GM19372 (cell line): ENCODE data around the gene KCNJ4.
"Not testable (repeated sequence)": the region's sequence is repeated elsewhere in the genome, so short reads cannot be mapped to it uniquely, and the experiment has no call there.

Source experiments
- ATAC-seq: cut with Tn5 transposase; IDR thresholded peaks from one replicate; pipeline ENCODE4 v1.9.1; 2021; ENCODE audit warnings: mild to moderate bottlenecking, low read depth, moderate library complexity; ENCODE audit not compliant: unreplicated experiment

KCNJ4 gene

DNA sequence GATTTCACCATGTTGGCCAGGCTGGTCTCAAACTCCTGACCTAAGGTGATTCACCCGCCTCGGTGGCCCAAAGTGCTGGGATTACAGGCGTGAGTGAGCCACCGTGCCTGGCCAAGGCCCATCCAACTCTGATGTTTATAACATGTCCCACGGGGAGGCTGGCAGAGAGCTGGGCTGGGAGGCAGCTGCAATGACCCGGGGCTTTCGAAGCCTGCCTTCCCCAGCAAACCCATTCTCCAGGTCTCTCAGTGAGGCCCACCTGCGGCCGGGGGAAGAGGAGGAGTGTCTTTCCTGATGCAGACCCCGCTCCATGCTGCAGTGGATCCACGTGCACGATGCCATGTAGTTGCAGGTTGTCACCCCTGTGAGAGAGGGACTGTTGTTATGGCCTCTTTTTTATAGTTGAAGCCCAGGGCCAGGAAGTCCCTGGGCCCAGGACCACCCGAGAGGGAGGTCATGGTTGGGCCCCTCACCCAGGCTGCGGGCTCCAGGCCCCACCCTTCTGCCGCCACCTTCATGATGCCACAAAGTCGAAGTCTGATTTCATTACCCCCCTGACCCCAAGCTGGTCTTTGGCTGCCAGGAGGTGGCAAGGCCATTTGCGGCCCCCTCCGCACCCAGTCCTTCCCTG, 38.3 kb downstream of the KCNJ4 start:
- no peak for ATAC-seq

DNA sequence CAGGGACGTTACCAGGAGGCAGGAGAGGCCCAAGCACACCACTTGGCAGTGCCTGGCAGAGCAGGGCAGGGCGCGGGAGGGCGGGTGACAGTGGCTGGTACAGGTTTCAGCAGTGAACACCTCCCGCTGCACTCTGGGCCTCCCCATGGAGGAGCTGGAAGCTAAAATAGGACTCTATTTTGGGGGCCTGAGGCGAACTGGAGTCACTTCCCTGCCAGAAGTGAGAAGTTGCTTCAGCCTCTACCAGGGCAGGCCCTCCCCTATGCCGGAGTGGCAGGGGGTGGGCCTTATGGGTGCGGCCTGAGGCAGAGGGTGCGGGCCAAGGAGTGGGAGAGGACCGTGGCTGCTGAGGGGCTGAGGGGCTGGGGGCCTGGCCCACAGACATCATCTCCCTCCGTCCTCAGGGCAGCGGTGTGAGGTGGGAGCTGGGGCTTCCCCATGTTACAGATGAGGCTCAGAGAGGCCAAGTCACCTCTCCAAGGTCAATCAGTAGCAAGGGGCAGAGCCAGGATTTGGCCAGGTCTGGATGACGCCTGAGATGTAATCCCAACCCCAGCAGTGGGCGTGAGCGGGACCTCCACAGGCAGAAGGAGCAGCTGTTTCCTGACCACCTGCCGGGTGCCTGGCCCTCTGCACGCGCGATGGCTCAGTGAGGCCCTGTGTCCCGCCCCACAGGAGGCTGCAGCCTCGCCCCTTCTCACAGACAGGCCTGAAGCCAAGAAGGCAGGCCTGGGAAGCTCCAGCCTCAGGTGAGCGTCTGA, 39.3 kb downstream of the KCNJ4 start:
- no peak for ATAC-seq

GRCh38 chr22:38415046-38415445, 40.0 kb downstream of the KCNJ4 start:
- ATAC-seq: no peak

DNA sequence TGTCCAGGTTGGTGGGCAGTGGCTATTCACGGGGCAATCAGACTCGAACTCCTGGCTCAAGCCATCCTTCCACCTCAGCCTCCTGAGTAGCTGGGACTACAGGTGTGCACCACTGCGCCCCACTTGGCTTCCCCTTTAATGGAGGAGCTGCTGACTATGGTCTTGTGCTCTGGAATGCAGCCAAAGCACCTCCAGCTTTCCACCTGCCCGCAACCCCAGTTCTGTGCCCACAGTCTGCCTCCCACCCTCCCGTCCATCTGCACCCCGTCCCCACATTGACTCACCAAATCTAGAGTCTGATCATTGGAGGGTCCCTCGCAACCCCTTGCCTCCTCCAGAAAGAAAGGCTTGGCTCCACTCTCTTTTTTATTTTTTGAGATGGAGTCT, 41.0 kb downstream of the KCNJ4 start:
- ATAC-seq: no peak

GRCh38 chr22:38413085-38414008, 41.7 kb downstream of the KCNJ4 start:
- ATAC-seq: no peak

- ATAC-seq: no peak
Measured at GRCh38 chr22:38412435-38413084, 42.4 kb downstream of the KCNJ4 start.

DNA sequence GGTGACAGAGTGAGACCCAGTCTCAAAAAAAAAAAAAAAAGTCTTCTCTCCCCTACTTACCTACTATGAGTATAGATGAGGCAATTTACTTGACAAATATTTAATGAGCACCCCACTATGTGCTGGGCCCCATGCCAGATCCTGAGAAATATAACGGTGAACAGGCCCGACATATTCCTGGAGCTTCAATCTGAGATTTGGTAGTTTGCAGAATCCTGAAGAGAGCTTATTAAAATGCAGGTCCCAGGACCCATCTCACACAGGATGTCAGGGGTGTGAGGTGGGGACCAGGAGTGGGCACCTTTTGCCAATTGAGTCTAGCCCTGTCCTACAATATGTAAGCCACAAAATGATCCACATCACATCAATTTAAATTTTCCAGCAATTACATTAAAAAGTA, 44.0 kb downstream of the KCNJ4 start:
- no peak for ATAC-seq

DNA sequence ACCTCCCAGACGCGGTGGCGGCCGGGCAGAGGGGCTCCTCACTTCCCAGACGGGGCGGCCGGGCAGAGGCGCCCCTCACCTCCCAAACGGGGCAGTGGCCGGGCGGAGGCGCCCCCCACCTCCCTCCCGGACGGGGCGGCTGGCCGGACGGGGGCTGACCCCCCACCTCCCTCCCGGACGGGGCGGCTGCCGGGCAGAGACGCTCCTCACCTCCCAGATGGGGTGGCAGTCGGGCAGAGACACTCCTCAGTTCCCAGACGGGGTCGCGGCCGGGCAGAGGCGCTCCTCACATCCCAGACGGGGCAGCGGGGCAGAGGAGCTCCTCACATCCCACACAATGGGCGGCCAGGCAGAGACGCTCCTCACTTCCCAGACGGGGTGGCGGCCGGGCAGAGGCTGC, 45.1 kb downstream of the KCNJ4 start:
- ATAC-seq: not testable (repeated sequence)

GRCh38 chr22:38406617-38407016, 48.4 kb downstream of the KCNJ4 start:
- no peak for ATAC-seq

DNA sequence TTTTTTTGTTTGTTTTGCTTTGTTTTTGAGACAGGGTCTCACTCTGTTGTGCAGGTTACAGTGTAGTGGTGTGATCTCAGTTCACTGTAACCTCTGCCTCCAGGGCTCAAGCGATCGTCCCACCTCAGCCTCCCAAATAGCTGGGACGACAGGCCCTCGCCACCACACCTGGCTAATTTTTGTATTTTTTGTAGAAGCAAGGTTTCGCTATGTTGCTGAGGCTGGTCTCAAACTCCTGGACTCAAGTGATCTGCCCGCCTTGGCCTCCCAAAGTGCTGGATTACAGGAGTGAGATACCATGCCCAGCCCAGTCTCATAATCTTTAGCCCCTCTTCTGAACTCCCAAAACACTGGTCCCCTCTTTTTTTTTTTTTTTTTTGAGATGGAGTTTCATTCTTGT, 50.6 kb downstream of the KCNJ4 start:
- no peak for ATAC-seq

DNA sequence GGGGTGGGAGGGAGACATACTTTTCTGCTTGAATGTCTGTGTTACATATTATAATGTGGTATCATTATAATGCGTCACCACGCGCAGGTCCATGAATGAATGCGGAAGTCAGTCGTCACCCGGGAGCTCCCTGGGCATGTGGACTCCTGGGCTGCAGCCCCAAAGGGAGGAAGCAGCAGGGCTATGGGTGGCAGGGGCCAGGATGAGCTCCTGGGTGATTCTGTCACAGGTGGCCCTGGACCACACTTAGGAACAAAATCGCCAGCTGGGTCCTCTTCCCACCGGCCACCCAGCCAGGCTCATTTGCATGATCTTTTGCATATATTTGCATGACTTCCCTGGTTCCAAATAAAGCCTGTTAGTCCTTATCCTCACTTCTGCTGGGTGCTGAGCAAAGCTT, 51.2 kb downstream of the KCNJ4 start:
- no peak for ATAC-seq

DNA sequence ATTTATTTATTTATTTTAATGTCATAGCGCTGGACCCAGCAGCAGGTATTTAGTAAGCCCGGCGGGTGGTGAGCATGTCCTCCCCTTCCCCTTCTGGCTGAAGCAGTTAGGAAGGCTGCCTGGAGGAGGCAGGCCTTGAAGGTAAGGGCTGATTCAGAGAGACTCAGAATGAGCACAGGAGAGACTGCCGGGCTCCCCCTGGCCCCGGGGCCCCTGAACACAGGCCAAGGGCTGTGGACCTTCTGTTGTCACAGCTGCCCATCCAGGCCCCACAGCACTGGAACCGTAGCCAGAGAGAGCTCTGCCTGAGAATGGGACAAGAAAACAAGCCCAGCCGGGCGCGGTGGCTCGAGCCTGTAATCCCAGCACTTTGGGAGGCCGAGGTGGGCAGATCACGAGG, 52.8 kb downstream of the KCNJ4 start:
- ATAC-seq: no peak

DNA sequence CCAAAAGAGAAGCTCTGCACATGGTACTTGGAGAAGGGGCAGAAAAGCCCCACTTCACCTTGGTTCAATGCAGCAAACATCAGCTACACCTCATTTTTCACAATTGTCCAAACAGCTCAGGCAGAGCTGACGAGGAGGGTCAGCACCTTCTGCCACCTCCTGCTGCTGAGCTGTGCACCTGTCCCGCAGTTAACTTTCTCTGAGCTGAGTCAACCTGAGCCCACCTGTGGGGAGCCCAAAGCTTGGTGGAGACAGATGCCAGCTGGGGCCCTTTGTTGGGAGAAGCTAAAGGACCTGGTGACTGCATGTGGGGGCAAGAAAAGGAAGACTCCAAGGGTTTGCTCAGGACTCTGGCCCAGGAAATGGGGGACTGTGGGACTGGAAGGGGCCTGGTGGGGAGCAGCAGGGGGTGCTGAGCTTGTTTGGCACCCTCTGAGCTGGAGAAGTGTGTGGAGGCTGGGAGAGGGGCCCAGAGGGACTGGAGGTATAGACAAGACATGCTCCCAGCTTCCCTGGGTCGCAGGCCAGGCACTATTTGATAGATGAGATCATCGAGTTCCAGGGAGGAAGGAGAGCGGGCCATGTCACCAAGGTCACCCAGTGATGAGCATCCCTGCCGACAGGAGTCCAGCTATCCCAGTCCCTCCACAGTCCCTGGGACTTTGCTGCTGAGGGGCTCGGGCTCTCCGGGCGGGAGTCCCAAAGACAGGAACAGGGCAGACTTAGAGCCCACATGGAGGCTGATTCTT, 53.5 kb downstream of the KCNJ4 start:
- ATAC-seq: no peak

DNA sequence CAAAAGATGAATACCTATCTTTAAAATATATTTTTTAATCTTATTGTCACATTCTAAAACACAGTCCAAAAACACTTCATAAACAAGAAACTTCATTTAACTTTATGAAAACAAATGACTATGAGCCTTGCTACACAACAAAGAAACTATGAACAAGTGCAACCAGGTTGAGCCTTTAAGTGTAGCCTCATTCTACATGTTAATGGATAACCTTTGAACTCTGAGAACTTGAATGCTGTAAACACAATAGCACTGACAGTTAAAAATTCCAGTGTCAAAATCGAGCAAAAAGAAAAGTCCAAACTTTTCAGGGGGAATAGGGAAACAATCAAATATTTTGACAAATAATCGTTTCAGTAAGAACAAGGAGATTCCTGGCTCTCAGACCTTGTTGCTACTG, 54.7 kb downstream of the KCNJ4 start:
- ATAC-seq: not testable (repeated sequence)

GRCh38 chr22:38398609-38399461, 56.2 kb downstream of the KCNJ4 start:
- peak; percentile 56 for ATAC-seq

GRCh38 chr22:38398181-38398608, 56.8 kb downstream of the KCNJ4 start:
- peak; percentile 22 for ATAC-seq

DNA sequence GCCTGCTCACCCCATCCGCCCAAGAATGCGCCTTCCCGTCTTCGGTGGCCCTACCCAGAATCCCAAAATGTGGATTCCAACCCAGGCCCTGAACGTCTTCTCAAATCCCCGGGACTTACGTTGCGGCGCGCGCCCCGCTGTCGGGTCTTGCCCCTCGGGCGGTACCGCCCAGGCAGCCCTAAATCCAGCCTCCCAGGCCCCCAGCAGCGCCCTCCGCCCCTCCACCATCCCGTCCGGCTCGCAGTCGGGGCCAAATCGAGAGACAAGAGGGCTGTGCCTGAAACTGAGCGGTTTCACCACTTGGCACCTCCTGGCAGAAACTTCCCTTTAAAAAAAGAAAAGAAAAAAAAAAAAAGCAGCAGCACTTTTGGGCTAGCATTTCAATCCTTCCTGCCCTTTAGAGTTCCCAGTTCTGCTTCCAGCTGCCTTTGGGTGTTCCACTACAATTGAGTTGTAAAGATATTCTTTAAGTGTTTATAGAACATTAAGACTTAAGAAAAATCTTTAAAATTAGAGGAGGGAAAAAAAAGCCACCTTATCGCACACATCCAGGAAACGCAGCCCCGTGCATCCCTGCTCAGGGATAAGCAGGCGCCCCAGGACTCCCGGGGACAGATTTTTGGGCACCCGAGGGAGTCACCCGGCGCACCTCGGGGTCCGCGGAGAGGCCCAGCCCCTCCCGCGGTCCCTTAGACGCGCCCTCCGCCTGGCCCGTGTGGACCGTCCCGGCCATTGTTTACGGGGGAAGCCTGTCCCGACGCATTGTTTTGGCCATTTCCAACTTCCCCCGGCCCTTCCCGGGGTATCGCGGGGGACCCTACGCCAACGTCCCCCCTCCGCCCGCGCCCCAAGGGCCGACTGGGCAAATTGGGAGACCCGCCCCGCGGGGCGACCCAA, 57.6 kb downstream of the KCNJ4 start:
- no peak for ATAC-seq

GRCh38 chr22:38396440-38397069, 58.4 kb downstream of the KCNJ4 start:
- not testable (repeated sequence) for ATAC-seq
